ENCODE results near the gene SCLT1. TPM values are rescaled to one million over a fixed set of nuclear protein-coding genes. Genes with fewer than 3 reads are reported as not detected.
"Not testable (repeated sequence)": the region's sequence is repeated elsewhere in the genome, so short reads cannot be mapped to it uniquely, and the experiment has no call there.

The SCLT1 gene
- polyA plus RNA-seq, 1 of the 3 experiments (the other 2 are of a cell fraction): 2.2 TPM

DNA sequence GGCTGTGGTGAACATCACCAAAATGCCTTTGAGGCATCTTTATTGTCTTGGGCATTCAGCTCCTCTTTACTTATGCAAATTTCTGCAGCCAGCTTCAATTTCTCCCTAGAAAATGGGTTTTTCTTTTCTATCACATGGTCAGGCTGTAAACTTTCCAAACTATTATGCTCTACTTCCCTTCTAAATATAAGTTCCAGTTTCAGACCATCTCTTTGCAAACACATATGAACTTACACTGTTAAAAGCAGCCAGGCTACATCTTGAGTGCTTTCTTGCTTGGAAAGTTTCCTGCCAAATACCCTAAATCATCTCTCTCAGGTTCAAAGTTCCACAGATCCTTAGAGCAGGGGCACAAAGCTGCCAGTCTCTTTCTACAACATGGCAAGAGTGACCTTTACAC is 13.2 kb downstream of the SCLT1 start:
- H3K9ac ChIP-seq: no peak overlapping the region
- H3K79me2 ChIP-seq (ENCODE audit: insufficient read depth): peaks cover 35% of the 10 kb centered on the region
- H3K9me2 ChIP-seq: no peaks in the 10 kb centered on the region
- H2AFZ ChIP-seq (ENCODE audit: low read depth): no peak overlapping the region
- H3K9me3 ChIP-seq: 0 out of 2 replicates have a peak, but pooled peaks cover 6% of the 10 kb centered on the region
- DNase-seq: no peak
- H3K27me3 ChIP-seq (ENCODE audit: insufficient read depth): no peaks in the 10 kb centered on the region
- no peak for TF ChIP-seq ELF1 (IDR thresholded peaks at IDR 0.05)
- TF ChIP-seq TEAD4 (IDR thresholded peaks at IDR 0.05; ENCODE audit: borderline replicate concordance, insufficient read depth): no peak
- TF ChIP-seq EZH2phosphoT487 (IDR thresholded peaks at IDR 0.05; ENCODE audit: borderline replicate concordance, low read depth): no peak
- TF ChIP-seq, protein P1, sequence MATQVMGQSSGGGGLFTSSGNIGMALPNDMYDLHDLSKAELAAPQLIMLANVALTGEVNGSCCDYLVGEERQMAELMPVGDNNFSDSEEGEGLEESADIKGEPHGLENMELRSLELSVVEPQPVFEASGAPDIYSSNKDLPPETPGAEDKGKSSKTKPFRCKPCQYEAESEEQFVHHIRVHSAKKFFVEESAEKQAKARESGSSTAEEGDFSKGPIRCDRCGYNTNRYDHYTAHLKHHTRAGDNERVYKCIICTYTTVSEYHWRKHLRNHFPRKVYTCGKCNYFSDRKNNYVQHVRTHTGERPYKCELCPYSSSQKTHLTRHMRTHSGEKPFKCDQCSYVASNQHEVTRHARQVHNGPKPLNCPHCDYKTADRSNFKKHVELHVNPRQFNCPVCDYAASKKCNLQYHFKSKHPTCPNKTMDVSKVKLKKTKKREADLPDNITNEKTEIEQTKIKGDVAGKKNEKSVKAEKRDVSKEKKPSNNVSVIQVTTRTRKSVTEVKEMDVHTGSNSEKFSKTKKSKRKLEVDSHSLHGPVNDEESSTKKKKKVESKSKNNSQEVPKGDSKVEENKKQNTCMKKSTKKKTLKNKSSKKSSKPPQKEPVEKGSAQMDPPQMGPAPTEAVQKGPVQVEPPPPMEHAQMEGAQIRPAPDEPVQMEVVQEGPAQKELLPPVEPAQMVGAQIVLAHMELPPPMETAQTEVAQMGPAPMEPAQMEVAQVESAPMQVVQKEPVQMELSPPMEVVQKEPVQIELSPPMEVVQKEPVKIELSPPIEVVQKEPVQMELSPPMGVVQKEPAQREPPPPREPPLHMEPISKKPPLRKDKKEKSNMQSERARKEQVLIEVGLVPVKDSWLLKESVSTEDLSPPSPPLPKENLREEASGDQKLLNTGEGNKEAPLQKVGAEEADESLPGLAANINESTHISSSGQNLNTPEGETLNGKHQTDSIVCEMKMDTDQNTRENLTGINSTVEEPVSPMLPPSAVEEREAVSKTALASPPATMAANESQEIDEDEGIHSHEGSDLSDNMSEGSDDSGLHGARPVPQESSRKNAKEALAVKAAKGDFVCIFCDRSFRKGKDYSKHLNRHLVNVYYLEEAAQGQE (IDR thresholded peaks at IDR 0.05; ENCODE audit: low read depth, low read length): no peak
- TF ChIP-seq FOXJ3 (CRISPR knock-in tag; IDR thresholded peaks at IDR 0.05): no peak
- TF ChIP-seq FOXM1 (IDR thresholded peaks at IDR 0.05; ENCODE audit: low read depth): no peak
- TF ChIP-seq, protein P2, sequence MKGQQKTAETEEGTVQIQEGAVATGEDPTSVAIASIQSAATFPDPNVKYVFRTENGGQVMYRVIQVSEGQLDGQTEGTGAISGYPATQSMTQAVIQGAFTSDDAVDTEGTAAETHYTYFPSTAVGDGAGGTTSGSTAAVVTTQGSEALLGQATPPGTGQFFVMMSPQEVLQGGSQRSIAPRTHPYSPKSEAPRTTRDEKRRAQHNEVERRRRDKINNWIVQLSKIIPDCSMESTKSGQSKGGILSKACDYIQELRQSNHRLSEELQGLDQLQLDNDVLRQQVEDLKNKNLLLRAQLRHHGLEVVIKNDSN (IDR thresholded peaks at IDR 0.05; ENCODE audit: borderline replicate concordance, low read depth): no peak
- no peak for TF ChIP-seq TAF1 (IDR thresholded peaks at IDR 0.05; ENCODE audit: borderline replicate concordance, low read depth, low read length)
- no peak for TF ChIP-seq SMC3 (IDR thresholded peaks at IDR 0.05; ENCODE audit: low read depth, low read length)
- H3K4me2 ChIP-seq: no peak overlapping the region
- no peaks in the 10 kb centered on the region for H3F3A ChIP-seq (replicated peaks; ENCODE audit: insufficient read depth)
- no peaks in the 10 kb centered on the region for H4K20me1 ChIP-seq (ENCODE audit: insufficient read depth)
- H3K4me3 ChIP-seq (ENCODE audit: low read depth in 2 of 2, low read length in 1 of 2): no peak overlapping the region
- no peaks in the 10 kb centered on the region; a peak in 1 of 4 replicates for H3K4me1 ChIP-seq (ENCODE audit: control insufficient read depth in 1 of 2, insufficient read depth in 2 of 2, low read depth in 1 of 2, low read length in 1 of 2)
- ChIA-PET CTCF (no interaction called here), POLR2A (no interaction called here)
- peaks cover 5 to 29% of the 10 kb centered on the region in 2 experiments for H3K36me3 ChIP-seq (replicated peaks in 1 of 2; ENCODE audit: control insufficient read depth in 1 of 2, insufficient read depth in 2 of 2, low read length in 1 of 2)
- H3K27ac ChIP-seq (ENCODE audit: low read depth in 2 of 2, low read length in 1 of 2): no peak overlapping the region

DNA sequence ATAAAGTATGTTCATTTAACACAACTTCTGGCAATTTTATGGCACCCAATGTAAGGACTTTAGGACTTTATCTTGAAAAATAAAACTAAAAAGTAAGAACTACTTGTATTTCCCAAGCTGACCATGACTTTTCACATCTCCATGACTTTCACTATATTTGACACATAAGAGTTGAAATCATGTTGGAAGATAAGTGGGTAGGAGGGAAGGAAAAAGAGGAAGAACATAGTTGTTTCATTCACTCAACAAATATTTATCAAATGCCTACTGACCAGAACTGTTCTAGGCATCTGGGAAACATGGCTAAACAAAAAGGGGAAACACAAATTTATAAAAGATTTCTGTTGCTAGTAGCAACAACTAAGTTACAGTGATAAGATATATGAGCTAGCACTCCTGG is 16.0 kb downstream of the SCLT1 start:
- no peaks in the 10 kb centered on the region for H3F3A ChIP-seq (replicated peaks; ENCODE audit: insufficient read depth)
- DNase-seq: no peak
- H3K36me3 ChIP-seq (replicated peaks in 1 of 2; ENCODE audit: control insufficient read depth in 1 of 2, insufficient read depth in 2 of 2, low read length in 1 of 2): peaks cover 8 to 37% of the 10 kb centered on the region in 2 experiments
- no peak overlapping the region for H3K27ac ChIP-seq (ENCODE audit: low read depth in 2 of 2, low read length in 1 of 2)
- CTCF ChIA-PET: no interaction called here
- no peak overlapping the region for H3K4me2 ChIP-seq
- H3K9ac ChIP-seq: no peak overlapping the region
- no peak overlapping the region for H3K4me3 ChIP-seq (ENCODE audit: low read depth in 2 of 2, low read length in 1 of 2)
- H3K27me3 ChIP-seq (ENCODE audit: insufficient read depth): no peaks in the 10 kb centered on the region
- no peak overlapping the region for H2AFZ ChIP-seq (ENCODE audit: low read depth)
- 0 out of 2 replicates have a peak, but pooled peaks cover under 1% of the 10 kb centered on the region for H3K9me3 ChIP-seq
- TF ChIP-seq, protein P3, sequence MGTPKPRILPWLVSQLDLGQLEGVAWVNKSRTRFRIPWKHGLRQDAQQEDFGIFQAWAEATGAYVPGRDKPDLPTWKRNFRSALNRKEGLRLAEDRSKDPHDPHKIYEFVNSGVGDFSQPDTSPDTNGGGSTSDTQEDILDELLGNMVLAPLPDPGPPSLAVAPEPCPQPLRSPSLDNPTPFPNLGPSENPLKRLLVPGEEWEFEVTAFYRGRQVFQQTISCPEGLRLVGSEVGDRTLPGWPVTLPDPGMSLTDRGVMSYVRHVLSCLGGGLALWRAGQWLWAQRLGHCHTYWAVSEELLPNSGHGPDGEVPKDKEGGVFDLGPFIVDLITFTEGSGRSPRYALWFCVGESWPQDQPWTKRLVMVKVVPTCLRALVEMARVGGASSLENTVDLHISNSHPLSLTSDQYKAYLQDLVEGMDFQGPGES (IDR thresholded peaks at IDR 0.05; ENCODE audit: low read depth, low read length): no peak
- TF ChIP-seq, protein P4, sequence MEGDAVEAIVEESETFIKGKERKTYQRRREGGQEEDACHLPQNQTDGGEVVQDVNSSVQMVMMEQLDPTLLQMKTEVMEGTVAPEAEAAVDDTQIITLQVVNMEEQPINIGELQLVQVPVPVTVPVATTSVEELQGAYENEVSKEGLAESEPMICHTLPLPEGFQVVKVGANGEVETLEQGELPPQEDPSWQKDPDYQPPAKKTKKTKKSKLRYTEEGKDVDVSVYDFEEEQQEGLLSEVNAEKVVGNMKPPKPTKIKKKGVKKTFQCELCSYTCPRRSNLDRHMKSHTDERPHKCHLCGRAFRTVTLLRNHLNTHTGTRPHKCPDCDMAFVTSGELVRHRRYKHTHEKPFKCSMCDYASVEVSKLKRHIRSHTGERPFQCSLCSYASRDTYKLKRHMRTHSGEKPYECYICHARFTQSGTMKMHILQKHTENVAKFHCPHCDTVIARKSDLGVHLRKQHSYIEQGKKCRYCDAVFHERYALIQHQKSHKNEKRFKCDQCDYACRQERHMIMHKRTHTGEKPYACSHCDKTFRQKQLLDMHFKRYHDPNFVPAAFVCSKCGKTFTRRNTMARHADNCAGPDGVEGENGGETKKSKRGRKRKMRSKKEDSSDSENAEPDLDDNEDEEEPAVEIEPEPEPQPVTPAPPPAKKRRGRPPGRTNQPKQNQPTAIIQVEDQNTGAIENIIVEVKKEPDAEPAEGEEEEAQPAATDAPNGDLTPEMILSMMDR (IDR thresholded peaks at IDR 0.05): no peak
- TF ChIP-seq SIN3A (IDR thresholded peaks at IDR 0.05; ENCODE audit: borderline replicate concordance, low read depth, low read length) (no peak), FOSL2 (IDR thresholded peaks at IDR 0.05; ENCODE audit: borderline replicate concordance, low read depth) (no peak), SMC3 (IDR thresholded peaks at IDR 0.05; ENCODE audit: low read depth, low read length) (no peak), TAF1 (IDR thresholded peaks at IDR 0.05; ENCODE audit: borderline replicate concordance, low read depth, low read length) (no peak), TCF12 (IDR thresholded peaks at IDR 0.05) (no peak)
- TF ChIP-seq, protein P5, sequence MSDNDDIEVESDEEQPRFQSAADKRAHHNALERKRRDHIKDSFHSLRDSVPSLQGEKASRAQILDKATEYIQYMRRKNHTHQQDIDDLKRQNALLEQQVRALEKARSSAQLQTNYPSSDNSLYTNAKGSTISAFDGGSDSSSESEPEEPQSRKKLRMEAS (IDR thresholded peaks at IDR 0.05; ENCODE audit: low read depth): no peak
- peaks cover 10% of the 10 kb centered on the region; the same call in 1 of the 2 replicates for H3K79me2 ChIP-seq (ENCODE audit: insufficient read depth)
- H3K4me1 ChIP-seq (ENCODE audit: control insufficient read depth in 1 of 2, insufficient read depth in 2 of 2, low read depth in 1 of 2, low read length in 1 of 2): no peaks in the 10 kb centered on the region; a peak in 1 of 4 replicates
- H4K20me1 ChIP-seq (ENCODE audit: insufficient read depth): no peaks in the 10 kb centered on the region
- no peaks in the 10 kb centered on the region for H3K9me2 ChIP-seq
- POLR2A ChIA-PET: no interaction called here

DNA sequence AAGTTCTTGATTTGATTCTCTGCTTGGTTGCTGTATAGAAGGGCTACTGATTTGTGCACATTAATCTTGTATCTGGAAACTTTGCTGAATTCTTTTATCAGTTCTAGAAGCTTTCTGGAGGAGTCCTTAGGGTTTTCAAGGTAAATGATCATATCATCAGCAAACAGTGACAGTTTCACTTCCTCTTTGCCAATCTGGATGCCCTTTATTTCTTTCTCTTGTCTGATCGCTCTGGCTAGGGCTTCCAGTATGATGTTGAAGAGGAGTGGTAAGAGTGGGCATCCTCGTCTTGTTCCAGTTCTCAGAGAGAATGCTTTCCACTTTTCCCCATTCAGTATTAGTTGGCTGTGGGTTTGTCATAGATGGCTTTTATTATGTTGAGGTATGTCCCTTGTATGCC is 23.8 kb downstream of the SCLT1 start:
- DNase-seq; H3K9ac ChIP-seq; POLR2A ChIA-PET; CTCF ChIA-PET; H2AFZ ChIP-seq (ENCODE audit: low read depth); H3K27ac ChIP-seq (ENCODE audit: low read depth in 2 of 2, low read length in 1 of 2); H4K20me1 ChIP-seq (ENCODE audit: insufficient read depth); H3K4me1 ChIP-seq (ENCODE audit: control insufficient read depth in 1 of 2, insufficient read depth in 2 of 2, low read depth in 1 of 2, low read length in 1 of 2); H3F3A ChIP-seq (replicated peaks; ENCODE audit: insufficient read depth); H3K9me2 ChIP-seq; H3K4me2 ChIP-seq; H3K27me3 ChIP-seq (ENCODE audit: insufficient read depth); H3K4me3 ChIP-seq (ENCODE audit: low read depth in 2 of 2, low read length in 1 of 2): not testable (repeated sequence)
- WGBS (ENCODE audit: low lambda C conversion rate): 92% methylated on average over 2 of the region's 2 CpGs
- peaks cover 3 to 18% of the 10 kb centered on the region in 2 experiments for H3K36me3 ChIP-seq (replicated peaks in 1 of 2; ENCODE audit: control insufficient read depth in 1 of 2, insufficient read depth in 2 of 2, low read length in 1 of 2)
- H3K9me3 ChIP-seq: peaks cover 11% of the 10 kb centered on the region
- H3K79me2 ChIP-seq (ENCODE audit: insufficient read depth): peaks cover 13% of the 10 kb centered on the region
